ENCODE results near the gene FXR1. TPM values are rescaled to one million over a fixed set of nuclear protein-coding genes. Genes with fewer than 3 reads are reported as not detected.
"Not testable (repeated sequence)": the region's sequence is repeated elsewhere in the genome, so short reads cannot be mapped to it uniquely, and the experiment has no call there.

Gene FXR1
- 10 to 100 TPM; 87.7 to 96.8 TPM for total RNA-seq
- long read RNA-seq, donor 1, full-length matches to known transcripts, result 6 of 11 reads
- long read RNA-seq, donor 1, partial matches to known transcripts, result 1 of 11 reads
- long read RNA-seq, donor 1, other reads (novel, unspliced or antisense), result 4 of 11 reads
- long read RNA-seq, donor 2, full-length matches to known transcripts, result 31 of 50 reads
- long read RNA-seq, donor 2, partial matches to known transcripts, result 4 of 50 reads
- long read RNA-seq, donor 2, other reads (novel, unspliced or antisense), result 15 of 50 reads

- DNase-seq (ENCODE audit: low spot score), result peak; percentile 96
- intact Hi-C loops (cut with DNase I), result no loop called here
Observed at GRCh38 chr3:180912304-180913296, at the start of gene FXR1. TSS of gene FXR1 (plus strand) at chr3:180912670. CDS start at chr3:180912686, 16 bp downstream.

GRCh38 chr3:180870008-180870699 is 42.3 kb upstream of the FXR1 start:
- peak; percentile 83 for DNase-seq (ENCODE audit: low spot score)
- intact Hi-C loops (cut with DNase I), result no loop called here

GRCh38 chr3:180871901-180872300 is 40.6 kb upstream of the FXR1 start:
- no peak for DNase-seq (ENCODE audit: low spot score)
- intact Hi-C loops (cut with DNase I), result no loop called here

GRCh38 chr3:180872430-180872829 is 40.0 kb upstream of the FXR1 start:
- DNase-seq (ENCODE audit: low spot score); intact Hi-C loops (cut with DNase I): not testable (repeated sequence)

- DNase-seq (ENCODE audit: low spot score), result no peak
- intact Hi-C loops (cut with DNase I), result no loop called here
Observed at GRCh38 chr3:180875124-180875698, 37.3 kb upstream of the FXR1 start.

GRCh38 chr3:180881065-180881801 is 31.2 kb upstream of the FXR1 start:
- no peak for DNase-seq (ENCODE audit: low spot score)
- intact Hi-C loops (cut with DNase I), result loop anchor here in 1 of 2 donors (5.0 kb wide), 1 partner anchor 1106 kb away; no protein-coding TSS in a partner anchor

GRCh38 chr3:180882115-180882514 is 30.4 kb upstream of the FXR1 start:
- DNase-seq (ENCODE audit: low spot score), result no peak
- intact Hi-C loops (cut with DNase I), result loop anchor here in 1 of 2 donors (5.0 kb wide), 1 partner anchor 1105 kb away; no protein-coding TSS in a partner anchor

GRCh38 chr3:180888992-180889560 is 23.4 kb upstream of the FXR1 start:
- DNase-seq (ENCODE audit: low spot score), result no peak
- intact Hi-C loops (cut with DNase I), result no loop called here

GRCh38 chr3:180898572-180898971 is 13.9 kb upstream of the FXR1 start:
- no peak for DNase-seq (ENCODE audit: low spot score)
- intact Hi-C loops (cut with DNase I), result loop anchor here in 1 of 2 donors (5.0 kb wide), 1 partner anchor 921 kb away; no protein-coding TSS in a partner anchor

GRCh38 chr3:180909369-180910127 is 2.9 kb upstream of the FXR1 start:
- intact Hi-C loops (cut with DNase I), result no loop called here
- DNase-seq (ENCODE audit: low spot score), result no peak

- no peak for DNase-seq (ENCODE audit: low spot score)
- intact Hi-C loops (cut with DNase I), result no loop called here
Observed at GRCh38 chr3:180910823-180911222, 1.6 kb upstream of the FXR1 start.

GRCh38 chr3:180911876-180912303 is 580 bp upstream of the FXR1 start:
- no peak for DNase-seq (ENCODE audit: low spot score)
- intact Hi-C loops (cut with DNase I), result no loop called here

GRCh38 chr3:180913581-180914404 is 1.3 kb downstream of the FXR1 start:
- intact Hi-C loops (cut with DNase I), result no loop called here
- no peak for DNase-seq (ENCODE audit: low spot score)

GRCh38 chr3:180918542-180918941 is 6.1 kb downstream of the FXR1 start:
- intact Hi-C loops (cut with DNase I), result no loop called here
- DNase-seq (ENCODE audit: low spot score), result no peak

GRCh38 chr3:180922242-180922641 is 9.8 kb downstream of the FXR1 start:
- intact Hi-C loops (cut with DNase I), result no loop called here
- no peak for DNase-seq (ENCODE audit: low spot score)

- DNase-seq (ENCODE audit: low spot score), result no peak
- intact Hi-C loops (cut with DNase I), result no loop called here
Observed at GRCh38 chr3:180923561-180923960, 11.1 kb downstream of the FXR1 start.

GRCh38 chr3:180926526-180926925 is 14.1 kb downstream of the FXR1 start:
- DNase-seq (ENCODE audit: low spot score), result no peak
- intact Hi-C loops (cut with DNase I), result no loop called here
